DMS153 treated with DMSO at 0.1 percent for 48 hours (cell line): ENCODE measurements around the gene PPP2R1B.
"Not testable (repeated sequence)": the region's sequence is repeated elsewhere in the genome, so short reads cannot be mapped to it uniquely, and the experiment has no call there.

Experiments
- DNase-seq: peaks from one replicate; lab custom pipeline; 2025; ENCODE audit not compliant: unreplicated experiment; lab: John Stamatoyannopoulos, UW

Gene PPP2R1B

DNA sequence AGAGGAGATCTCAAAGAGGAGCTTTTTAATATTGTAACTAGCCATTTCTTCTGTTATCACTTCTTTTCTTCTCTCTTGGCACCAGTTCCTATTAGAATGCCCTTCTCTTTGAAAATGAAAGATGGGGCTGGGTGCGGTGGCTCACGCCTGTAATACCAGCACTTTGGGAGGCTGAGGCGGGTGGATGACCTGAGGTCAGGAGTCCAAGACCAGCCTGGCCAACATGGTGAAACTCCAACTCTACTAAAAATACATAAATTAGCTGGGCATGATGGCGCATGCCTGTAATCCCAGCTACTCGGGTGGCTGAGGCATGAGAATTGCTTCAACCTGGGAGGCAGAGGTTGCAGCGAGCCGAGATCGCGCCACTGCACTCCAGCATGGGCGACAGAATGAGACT, 18.1 kb upstream of the PPP2R1B start:
- DNase-seq, result not testable (repeated sequence)

- no peak for DNase-seq
These were observed 16.0 kb upstream of the PPP2R1B start for GRCh38 chr11:111782109-111782741.

DNA sequence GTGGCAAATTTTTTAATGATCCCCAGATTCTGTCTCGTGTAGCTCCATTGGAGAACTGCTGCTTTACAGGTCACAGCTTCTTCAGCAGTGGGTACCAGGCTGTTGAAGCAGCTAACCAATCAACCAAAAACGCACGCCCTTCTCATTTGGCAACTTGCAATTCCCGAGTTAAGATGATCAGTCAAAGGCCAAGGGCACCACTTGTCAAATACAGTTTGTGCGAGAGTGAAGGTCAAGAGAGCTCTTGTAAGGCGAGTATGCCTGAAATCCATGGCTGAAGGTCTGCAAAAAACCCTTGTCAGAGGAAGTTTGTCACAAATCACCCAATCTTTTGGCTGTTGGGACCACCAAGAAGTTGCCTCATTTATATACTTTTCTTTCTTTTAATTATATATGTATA, 12.9 kb upstream of the PPP2R1B start:
- DNase-seq, result no peak

DNA sequence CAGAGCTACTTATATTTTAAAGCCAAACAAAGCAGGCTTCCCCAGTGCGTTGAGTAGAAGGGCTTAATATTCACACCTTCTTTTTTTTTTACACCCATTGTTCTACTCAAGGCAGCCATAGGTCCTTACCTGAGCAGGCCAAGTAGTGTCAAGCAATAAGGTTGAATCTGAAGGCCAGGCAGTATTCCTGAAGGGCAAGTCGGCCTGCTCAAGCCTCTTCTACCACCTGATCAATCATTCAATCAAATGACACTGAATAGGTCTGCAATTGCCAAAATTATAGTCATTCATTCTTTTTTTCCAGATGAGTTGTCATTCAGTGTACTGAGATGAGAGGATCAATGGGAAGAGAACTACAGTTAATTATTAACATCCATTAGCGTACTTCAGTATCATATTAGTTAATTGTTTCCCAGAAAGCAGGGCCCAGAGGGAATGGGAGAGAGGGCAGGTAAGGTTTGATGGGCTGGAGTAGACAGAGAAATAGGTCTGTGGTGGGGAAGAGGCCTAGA, 11.9 kb upstream of the PPP2R1B start:
- no peak for DNase-seq

DNA sequence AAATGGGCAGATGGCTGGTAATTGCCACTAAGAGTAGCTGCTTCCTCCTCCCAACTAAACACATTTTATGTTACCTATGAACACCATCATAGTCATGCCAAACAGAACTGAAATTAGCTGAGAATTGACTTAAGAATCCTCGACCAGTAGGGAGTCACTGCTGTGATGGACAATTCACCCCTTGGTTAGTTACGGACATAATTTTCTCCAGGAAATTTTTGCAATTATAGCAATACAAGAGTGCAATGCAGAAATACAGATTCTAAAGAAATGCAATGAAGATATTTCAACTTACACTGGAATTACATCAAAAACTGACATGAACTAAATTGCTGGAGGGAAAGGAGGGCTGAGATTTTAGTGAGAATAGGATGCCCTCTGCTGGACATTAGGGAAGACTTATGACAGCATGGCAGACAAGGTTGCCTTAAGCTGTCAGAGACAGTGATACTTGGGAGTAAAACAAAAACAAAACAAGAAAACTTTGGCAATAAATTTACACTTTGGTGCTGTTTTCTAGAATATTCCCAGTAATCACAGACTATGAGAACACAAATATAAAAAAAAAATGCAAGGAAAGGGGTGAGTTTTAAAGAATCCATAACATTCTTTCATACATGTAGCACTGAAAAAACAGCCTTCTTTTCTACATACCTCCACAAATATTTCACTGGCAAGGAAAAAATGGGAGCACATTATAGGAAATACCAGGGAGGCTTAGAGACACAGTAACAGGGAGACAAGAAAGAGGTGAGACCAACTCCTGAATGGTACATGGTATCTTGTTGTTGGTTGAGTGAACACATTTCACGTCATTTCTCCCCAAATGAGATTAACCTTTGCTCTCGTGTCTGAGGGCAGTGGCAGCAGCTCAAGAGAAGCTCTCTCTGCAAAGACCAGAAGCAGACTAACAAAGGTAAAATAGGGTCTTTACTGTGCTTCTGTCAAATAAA, 11.2 kb upstream of the PPP2R1B start:
- peak; percentile 84 for DNase-seq

DNA sequence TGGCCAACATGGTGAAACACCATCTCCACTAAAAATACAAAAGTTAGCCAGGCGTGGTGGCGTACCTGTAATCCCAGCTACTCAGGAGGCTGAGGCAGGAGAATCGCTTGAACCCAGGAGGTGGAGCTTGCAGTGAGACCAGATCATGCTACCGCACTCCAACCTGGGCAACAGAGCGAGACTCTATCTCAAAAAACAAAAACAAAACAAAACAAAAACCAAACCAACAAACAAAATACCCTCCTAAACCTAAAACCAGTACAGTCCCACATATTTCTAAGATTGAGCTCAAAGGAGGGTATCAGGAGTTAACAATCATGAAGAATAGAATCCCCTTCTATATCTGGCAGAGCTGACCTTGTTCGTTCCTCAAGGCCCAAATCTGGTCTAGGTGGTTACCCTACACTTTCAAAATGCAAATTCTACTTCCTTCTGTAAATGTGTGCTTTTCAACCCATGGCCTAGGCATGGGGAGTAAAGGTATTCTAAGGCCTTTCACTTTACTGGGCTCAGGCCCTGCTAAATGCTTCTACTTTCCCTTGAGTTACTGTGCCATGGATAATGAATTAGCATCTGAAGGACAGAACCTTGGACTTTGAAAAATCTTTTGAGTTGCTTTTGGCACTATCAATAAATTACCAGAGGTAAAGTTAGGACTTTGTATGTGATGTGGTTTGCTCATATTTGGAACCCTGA, 10.4 kb upstream of the PPP2R1B start:
- no peak for DNase-seq

DNA sequence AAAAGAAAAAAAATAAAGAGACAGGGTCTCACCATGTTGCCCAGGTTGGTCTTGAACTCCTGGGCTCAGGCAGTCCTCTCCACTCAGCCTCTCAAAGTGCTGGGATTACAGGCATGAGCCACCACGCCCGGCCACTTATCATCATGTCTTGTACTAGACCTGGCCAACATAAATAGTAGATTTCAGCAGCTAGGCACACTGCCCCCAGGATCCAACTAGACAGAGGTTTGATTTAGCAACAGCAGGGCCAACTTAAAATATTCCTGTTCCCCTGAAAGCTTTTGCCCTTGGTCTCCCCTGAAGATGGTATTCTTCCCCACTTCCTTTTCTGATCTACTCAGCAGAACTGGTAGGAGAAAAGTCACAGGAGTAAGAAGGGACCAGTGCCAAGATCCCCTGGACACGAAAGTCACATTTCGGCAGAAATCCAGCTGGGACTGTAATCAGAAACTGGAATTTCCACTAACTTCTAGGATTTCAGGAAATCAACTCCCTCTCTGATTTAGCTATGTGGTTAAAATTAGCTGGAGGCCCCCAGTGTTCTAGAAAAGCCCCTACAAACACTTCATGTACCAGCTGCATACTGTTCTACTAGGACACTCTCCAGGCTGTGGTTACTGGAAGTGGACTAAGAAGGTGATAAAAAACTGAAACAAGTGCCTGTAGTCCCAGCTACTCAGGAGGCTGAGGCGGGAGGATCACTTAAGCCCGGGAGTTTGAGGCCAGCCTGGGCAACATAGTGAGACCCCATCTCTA, 8.9 kb upstream of the PPP2R1B start:
- DNase-seq, result no peak

- DNase-seq, result no peak
These were observed 6.3 kb upstream of the PPP2R1B start for GRCh38 chr11:111772535-111772934.

- not testable (repeated sequence) for DNase-seq
These were observed 5.0 kb upstream of the PPP2R1B start for GRCh38 chr11:111771205-111771604.

DNA sequence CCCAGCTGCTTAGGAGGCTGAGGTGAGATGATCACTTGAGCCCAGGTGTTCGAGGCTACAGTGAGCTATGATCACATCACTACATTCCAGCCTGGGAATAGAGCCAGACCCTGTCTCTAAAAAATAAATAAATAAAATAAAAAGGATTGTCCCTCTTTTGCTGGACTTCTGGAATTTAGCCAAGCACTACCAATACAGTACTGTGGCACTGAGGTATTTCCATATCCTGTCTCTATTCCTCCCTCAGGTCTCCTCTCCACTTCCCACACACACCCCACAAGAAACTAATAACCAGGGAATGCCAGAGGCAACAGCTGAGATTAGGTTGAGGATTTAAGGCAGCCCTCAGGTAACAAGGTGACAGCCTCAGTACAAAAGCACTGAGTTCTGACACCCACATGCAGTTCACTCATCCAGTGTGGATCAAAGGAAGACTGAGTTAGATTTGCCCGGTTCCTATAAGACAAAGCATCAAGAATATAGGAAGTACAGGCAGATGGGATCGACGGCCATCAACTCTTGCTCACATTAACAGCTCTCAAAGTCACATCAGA, 4.5 kb upstream of the PPP2R1B start:
- DNase-seq, result no peak

- no peak for DNase-seq
These were observed 599 bp upstream of the PPP2R1B start for GRCh38 chr11:111766834-111767142.

DNA sequence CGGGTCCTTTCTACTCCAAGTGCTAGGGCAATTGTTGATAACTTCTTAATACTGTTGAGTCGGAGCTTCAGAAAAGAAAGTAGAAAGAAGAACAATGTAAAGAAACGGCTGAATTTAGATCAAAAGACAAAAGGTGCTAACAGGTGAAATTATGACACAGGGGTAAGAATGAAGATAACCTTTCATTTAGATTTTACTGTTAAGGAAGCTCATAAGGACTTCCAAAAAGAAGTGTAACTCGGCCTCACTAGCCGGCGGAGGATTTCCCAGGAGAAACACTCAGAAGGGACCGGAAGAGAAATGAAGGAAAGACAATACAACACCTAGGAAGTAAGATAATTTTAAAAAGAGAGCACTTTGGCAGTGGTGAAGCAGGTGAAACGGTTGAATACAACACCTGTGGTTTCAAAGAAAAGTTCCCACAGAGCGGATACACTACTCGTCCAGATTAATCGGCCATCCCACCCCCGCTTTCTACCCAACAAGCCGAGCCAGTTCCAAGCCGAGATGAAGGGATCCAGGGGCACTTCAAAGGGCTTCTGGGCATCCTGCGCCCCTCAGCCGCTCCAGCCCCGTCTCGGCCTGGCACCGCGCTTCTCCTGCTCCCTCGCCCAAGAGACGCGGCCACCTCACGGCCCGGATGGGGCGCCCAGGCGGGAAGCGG, 737 bp downstream of the PPP2R1B start:
- no peak for DNase-seq

- no peak for DNase-seq
These were observed 1.6 kb downstream of the PPP2R1B start for GRCh38 chr11:111764621-111765020.

DNA sequence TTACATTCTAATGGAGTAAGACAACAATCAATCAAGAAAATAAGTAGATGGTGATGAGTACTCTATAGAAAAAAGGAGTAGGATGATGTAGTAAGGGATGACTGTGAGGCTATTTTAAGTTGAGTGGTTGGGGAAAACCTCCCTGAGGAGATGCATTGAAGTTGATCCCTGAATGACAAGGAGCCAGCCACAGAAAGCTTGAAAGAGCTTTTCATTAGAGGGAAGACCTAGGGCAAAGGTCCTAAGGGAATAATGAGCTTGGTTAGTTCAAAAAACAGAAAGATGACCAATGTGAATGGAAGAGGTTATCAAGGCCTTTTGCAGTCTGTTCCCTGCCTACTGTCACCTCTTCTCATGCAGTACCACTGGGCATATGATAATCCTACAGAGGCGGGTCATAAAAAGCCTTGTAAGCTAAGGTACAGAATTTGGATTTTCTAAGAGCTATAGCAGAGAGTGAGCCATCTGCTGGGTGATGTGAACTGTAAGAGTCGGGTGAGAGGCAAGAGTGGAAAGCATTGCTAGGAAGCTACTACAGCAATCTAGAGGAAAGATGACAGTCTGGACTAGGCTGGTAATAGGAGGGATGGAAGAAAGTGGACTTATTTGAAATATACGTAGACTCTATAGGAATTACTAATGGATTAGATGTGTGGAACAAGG, 3.1 kb downstream of the PPP2R1B start:
- DNase-seq, result no peak

GRCh38 chr11:111762526-111762925, 3.7 kb downstream of the PPP2R1B start:
- DNase-seq, result no peak

DNA sequence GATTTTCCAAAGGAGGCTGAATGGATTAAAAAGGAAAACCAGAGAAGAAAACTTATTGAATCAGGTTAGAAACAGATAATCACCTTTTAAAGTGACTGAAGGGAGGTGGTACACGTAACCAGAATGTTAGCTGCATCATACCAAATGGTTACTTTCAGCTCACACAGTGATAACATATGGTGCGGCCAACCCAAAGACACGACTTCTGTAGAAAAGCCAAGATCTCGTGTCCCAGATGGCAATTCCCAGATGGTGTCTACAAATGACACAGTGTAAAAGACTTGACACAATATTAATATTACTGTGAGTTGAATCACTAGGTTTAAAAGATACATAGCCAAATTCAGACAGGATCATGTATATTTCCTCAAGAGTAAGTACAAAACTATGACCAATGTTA, 5.2 kb downstream of the PPP2R1B start:
- no peak for DNase-seq

DNA sequence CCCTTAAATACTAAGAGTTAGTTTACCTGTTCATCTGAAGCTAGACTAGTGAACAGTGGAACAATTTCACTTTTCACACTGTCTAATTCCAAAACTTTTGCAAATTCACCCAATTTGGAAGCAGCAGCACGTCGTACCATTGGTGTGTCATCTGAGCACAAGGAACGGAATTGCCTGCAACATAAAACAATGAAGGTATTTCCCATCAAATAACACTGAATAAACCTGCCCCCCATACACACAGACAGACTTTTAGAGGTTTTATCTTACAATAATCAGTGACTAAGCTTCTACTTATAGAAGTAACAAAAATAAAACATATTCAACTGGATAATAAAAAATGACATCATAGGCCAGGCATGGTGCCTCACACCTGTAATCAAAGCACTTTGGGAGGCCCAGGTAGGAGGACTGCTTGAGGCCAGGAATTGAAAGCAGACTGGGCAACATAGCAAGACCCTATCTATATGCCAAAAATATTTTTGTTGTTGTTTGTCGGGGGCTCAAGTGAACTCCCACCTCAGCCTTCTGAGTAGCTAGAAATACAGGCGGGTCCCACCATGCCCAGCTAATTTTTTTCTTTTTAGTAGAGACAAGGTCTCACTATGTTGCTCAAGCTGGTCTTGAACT, 6.3 kb downstream of the PPP2R1B start:
- DNase-seq, result no peak

- DNase-seq, result no peak
These were observed 6.8 kb downstream of the PPP2R1B start for GRCh38 chr11:111759376-111759775.

DNA sequence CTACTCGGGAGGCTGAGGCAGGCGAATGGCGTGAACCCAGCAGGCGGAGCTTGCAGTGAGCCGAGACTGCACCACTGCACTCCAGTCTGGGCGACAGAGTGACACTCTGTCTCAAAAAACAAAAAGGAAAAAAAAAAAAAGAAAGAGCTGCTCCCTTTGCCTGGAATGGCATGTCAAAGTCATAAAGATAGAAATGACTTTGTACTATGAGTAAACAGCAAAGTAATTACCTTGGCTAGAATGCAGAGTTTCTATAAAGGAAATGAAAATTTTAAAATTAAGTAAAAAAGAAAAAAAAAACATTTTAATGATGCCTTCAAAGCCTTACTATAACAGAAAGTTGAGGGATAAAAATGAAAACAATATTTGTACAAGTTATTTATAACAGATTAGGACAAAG, 10.1 kb downstream of the PPP2R1B start:
- no peak for DNase-seq
